ENCODE data around the gene KNCN.
A peak's percentile ranks its signal among the peaks of the same experiment; 100 is the strongest.

KNCN gene

DNA sequence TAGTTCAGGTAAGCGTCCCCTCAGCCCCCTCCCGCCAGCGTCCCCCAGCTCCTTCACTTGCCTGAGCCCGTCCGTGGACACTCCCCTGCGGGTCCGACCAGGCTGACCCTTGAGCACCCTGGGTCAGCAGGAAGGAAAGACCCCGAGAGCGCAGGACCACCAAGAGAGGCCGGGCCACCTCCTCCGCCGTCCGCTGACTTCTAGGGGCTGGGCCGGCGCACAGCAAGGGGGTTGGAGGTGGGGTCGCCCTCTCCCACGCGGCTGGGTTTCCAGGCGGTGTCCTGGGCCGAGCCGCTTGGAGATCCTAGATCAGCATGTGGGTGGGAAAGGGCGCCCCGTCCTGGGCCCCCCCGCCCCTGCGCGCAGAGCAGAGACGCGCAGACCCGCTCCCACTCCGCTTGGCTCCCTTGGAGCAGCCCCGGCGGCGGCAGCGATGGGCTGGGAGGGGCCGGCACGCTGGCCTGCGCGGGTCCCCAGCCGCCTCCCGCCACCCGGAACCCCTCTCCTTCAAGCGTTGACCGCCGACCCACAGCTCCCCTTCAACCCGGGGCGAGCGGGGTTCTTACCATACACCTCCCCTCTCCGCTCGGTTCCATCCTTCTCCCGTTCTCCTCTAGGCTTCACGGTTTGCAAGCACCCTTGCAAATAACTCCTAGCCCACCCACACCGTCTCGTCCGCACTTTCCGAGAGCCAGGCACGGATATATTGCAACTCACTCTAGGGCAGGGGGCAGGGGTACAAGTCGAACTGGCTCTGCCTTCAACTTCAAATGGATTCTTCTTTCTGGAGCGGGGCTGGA, 7.5 kb downstream of the KNCN start:
- no peak for DNase-seq (ENCODE audit: low read depth)

DNA sequence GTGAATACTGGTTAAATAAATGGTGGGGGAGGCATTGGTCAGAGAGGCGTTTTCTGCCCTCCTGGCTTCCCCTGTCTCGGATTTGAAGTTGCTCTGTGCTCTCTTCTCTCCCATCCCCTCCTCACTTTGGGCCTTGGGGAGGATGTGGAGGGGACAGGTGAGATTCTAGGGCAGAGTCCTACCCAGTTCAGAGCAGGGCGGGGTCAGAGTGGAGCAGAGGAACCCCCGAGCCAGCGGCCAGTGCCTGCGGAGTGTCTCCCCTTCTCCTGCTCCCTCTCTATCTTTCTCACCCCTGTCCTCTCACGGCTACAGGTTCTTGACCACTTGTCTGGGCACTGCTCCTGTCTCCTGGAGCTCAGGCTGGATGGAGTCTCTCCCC, 8.1 kb downstream of the KNCN start:
- no peak for DNase-seq (ENCODE audit: low read depth)

DNA sequence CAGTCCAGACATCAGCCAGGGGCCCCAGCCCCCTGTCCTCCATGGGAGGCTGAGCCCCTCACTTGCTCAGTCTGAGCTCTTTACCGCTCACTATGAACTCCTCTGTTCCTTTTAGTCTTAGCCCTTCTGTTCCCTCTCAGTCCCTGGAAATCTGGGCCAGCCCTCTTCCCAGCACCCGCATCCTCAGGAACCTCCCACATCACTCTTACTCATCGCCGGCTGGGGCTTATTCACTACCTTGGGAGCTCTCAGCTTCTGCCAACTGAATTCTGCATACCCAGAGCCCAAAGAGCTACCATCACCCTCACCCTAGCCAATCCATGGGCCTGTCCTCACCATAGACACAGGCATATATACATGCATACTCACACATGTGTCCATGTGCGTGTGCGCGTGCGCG, 11.5 kb downstream of the KNCN start:
- peak; percentile 39 for DNase-seq (ENCODE audit: low read depth)

DNA sequence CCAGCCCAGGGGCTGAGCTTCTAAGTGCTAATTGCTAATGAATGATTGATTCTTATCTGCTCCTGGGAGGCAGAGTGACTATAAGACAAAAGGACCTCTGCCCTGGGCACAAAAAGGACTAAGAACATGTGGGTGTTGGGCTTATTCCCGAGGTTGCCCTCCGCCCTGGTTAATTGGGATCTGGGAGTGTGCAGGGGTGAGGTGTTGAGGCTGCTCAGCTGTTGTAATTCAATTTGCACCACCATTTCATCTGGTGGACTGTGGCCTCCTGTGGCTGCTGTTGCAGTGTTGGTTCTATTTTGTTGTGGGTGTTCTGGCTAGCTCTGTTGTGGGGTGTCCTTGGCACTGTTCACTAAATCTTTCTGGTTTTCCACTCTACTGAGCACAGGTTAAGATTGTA, 13.3 kb downstream of the KNCN start:
- no peak for DNase-seq (ENCODE audit: low read depth)

DNA sequence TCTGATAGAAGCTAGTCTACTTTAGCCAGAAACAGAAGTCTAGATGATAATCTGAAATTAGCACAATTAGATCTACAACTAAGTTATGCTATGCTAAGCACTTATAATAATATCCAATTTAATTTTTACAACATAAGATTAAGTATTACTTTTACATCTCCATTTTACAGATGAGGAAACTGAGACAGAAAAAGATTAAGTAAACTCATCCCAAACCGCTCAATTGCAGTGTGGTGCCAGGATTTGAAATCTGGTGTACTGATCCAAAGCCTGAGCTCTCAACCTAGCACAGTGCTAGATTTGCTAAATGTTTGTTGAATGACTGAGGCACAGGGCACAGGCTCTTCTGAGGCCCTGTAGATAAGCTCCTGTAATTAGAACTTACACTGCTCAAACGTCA, 13.8 kb downstream of the KNCN start:
- no peak for DNase-seq (ENCODE audit: low read depth)

DNA sequence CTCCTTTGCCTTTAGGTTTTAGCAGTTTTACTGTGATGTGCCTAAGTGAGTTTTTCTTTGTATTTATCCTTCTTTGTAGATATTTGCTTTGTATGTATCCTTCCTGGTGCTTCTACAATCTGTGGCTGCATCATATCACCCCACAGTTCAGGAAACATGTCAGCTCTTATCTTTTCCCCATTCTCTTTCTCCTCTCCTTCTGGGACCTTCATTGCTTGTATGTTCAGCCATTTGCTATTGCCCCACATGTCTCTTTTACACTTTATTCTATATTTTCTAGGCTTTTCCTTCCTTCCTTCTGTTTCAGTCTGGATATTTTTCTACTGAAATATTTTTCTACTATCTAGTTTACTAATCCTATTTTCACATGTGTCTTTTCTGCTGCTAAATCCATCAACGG, 14.9 kb downstream of the KNCN start:
- no peak for DNase-seq (ENCODE audit: low read depth)

DNA sequence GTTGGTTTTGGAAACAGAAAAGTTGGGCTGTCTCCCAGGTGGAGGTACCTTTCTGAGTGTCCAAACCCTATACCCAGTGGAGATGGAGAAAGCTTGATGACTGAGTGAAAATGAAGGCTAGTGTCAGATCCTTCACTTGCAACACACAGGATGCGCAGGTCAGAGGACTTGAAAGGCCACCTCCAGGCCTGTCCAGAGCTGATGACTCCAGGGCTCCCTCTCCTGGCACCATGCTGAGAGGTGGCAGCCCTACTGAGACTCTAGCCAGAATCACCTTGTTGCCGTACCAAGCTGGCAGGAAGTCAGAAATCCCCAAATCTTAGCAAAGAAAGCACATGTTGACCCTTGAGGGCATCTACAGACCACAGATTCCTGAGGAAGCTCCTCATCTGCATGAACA, 16.4 kb downstream of the KNCN start:
- no peak for DNase-seq (ENCODE audit: low read depth)

DNA sequence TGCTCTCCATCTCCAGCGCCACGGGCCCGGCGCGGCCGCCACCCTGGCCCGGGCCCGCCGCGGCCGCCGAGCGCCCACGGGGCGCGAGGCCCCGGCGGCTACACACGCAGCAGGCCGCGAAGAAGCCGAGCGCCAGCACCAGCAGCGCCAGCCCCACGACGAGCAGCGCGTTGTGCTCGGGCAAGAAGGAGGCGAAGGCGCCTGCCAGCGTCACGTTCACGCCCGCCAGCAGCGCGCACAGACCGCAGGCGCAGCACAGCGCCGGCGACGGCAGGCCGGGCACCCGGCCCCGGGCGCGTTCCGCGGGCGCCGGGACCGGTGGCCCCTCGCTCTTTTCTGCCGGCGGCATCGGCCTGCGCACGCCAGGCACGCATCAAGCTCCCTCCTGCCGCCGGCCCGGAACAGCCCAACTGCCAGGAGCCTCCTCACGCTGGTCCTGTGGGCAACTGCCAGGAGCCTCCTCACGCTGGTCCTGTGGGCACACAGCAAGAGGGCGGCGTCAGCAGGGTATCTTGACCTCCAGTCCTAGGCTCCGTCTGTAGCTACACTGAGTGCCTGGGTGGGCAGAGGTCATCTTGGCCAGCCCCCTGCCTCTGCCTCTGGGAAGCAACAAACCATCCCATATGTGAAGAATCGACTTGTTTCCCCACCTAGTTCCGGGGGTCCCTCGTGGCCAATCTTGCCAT, 18.1 kb downstream of the KNCN start:
- DNase-seq (ENCODE audit: low read depth) = no peak

DNA sequence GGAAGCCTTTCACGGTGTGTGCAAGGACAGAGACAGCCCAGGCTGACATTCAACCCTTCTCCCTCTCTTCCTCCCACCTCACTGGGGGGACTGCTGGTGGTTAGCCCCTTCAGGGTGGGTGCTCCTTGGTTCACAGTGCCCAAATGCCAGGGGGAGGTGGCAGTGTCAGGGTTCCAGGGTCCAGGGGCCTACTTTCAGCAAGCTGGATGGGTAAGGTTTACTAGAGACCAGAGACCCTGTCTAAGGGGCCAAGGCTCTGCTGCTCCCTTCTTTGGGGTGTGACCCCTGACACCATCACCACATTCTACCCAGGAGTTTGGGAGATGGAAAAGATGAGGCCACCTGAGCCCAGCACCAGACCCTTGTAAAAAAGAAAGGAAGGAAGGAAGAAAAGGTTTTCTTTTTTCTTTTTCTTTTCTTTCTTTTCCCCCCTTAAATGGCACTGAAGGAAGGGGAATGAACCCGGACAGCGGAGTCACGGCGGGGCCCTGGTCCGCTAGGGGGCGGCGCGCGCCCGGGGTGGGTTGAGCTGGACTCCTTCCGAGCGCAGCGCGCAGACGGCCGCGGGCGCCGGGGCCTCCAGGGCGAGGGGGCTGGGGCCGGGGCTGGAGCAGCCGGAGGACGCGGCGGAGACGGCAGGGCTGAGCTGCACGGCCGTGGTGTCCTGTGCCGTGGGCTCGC, 18.8 kb downstream of the KNCN start:
- no peak for DNase-seq (ENCODE audit: low read depth)

DNA sequence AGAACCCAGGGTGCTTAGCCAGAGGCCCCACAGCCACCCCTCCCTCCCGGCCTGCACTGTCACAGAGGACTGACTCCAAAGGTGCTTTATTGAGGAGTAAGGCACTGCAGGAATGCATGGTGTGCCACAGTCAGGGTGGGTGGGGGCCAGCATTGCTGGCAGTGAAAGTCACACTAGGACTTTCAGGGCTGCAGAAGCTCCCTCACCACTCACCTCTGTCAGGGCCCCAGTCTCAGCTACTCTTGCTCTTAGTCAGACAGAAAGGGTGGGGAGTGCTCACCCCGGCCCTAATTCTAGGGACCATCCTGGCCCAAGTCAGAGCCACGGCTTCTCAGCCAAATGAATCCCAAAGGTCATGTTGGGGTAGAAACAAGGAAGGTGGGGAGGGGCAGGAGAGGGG, 19.4 kb downstream of the KNCN start:
- no peak for DNase-seq (ENCODE audit: low read depth)

DNA sequence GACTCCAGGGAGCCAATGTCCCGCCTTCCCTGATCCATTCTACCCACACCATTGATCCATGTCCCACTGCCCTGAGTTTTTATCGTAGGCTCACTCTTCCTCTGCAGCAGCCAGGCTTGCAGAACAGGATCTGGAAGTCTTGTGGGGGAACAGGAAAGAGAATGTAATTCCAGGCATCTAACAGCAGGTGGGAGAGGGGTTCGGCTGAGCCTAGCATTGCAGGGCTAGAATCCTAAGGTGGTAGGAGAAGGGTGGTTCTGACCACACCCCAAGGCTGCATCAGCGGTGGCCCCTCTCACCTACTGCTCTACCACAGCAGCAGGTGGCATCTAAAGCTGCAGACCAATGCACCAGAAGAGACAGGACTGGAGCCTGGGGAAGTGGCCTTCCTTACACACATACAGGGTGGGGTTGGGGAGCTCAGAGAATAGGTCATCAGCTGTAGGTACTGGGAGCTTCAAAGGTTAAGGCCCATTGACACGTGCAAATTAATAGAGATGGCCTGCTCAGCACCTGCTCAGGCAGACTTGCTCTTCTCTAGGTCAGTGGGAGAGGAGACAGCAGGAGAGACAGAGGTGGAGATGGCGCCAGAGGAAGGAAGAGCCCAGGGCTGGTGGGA, 20.5 kb downstream of the KNCN start:
- no peak for DNase-seq (ENCODE audit: low read depth)

DNA sequence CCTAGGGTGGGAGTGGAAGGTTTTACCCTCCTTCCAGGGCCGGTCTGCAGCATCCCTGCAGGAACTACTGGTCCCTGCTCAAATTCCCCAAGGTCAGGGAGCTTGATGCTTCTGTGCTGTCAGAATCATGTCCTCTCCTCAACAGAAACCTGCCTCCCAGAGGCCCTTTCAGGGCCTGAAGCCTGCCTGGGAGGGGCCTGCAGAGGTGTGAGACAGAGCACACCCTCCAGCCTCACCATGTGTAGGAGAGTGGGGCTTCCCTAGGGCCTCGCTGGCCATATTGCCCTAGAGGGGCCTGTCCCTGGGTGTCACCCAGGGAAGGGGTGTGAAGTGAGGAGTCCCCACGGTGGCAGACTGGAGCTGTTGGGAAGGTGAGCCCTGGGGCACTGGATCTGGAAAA, 21.1 kb downstream of the KNCN start:
- DNase-seq (ENCODE audit: low read depth) = no peak

DNA sequence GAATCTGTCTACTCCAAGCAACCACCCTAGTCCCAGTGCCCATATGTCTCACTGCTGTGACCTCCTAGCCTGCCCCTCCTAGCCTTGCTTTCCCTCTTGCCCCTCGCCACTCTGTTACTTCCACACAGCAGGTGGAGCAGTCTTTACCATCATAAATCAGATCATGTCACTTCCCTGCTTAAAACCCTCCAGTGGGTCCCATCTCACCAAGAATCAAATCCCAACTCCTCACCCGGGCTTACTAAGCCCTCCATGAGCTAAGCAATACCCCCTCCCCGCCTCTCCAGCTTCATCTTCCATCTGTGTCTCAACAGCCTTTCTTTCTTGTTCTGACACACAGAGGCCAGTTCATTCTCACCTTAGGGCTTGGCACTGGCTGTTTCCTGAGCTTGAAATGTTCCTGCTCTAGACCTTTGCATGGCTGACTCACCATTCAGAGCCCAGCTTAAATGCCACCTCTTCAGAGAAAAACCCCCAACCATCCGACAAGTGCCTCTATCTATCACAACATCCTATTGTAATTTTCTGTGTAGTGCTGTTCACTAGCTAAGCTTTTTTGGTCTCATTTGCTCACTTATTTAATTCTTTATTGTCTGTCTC, 22.3 kb downstream of the KNCN start:
- no peak for DNase-seq (ENCODE audit: low read depth)

DNA sequence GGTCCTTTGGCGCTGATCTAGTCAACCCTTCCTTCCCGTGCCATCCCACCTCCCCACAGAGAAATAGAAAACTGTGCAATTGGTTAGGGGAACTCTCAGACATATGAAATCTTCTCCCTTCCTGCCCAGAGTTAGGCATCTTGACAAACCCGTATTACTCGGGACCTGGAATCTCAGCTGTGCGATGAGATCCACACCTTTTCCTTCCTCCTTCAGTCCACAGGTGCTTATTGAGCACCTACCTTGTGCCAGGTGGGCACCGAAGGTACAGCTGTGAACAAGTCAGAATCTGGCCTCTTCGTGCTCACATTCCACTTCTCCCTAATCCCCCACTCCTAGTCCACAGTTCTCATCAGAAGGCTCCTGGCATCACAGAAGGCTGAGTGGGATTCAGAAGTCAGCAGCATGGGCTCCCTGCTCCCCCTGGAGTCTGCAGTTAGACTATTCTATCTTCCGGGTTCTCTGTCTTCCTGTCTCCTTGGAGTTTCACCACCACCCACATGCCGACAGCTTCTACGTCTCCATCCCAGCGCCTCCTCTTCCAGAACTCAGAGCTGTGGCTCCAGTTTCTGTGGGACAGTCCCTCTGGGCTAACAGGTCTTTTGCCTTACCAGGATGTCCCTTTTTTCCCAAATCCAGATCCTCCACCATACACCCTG, 23.0 kb downstream of the KNCN start:
- no peak for DNase-seq (ENCODE audit: low read depth)

DNA sequence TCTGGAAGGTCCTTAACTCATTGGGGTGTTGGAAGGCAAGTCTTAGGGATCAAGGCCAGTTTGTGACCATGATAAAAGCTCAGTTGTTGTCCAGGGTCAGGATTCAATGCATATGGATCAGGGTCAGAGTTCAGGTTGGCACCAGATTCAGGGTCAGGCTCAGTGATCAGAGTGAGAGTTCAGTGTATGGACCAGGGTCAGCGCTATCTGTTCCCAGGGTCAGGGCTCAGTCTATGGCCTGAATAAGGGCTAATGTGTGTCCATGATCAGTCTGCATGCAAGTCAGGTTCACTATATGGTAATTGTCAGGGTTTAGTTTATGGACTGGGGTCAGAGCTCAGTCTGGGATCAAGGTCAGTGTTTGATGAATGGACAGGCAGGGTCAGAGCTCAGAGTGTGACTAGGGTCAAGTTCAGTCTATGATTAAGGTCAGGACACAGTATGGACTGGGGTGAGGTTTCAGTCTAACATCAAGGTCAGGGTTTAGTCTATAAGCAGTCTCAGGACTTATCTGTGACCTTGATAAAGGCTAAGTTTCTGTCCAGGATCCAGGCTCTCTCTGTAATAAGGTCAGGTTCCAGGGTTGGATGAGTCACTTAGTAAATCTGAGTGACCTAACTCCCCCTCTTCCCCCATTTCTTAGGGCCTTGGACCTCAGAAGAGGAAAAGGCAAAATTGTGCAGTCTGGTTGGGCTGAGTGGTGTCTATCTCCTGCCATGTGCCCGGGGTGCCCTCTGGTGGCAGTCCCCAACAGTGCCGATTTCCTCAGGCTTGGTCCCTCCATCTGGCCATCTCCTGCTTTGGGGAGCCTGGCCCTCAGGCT, 23.8 kb downstream of the KNCN start:
- DNase-seq (ENCODE audit: low read depth) = peak; percentile 27

DNA sequence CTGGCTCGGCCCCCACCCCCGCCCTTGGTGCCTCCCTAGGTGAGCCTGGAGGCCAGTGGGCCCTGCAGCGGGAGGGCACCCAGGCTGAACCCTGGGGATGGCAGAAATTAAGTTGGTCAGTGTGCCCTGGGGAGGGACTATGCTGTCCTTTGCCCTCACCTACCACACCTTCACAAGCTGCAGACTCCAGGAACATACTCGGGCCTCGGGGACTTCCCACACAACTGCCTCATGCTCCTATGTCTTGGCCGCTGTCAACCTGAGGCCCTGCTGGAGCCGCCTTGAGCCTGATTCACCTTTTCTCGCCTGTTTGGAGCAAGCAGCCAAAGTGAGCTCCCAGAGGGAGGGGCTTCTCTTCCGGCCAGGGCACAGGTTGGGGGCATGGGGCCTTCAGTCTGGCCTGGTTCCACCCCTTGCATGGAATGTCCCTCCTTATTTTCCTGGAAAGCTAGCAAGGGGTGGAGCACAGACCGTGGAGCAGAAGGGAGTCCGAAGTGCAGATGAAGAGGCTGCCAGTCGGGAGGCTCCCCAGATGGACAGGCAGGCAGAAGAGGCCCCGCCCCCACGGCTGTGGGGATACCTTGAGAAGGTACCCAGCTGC, 24.7 kb downstream of the KNCN start:
- DNase-seq (ENCODE audit: low read depth) = no peak

DNA sequence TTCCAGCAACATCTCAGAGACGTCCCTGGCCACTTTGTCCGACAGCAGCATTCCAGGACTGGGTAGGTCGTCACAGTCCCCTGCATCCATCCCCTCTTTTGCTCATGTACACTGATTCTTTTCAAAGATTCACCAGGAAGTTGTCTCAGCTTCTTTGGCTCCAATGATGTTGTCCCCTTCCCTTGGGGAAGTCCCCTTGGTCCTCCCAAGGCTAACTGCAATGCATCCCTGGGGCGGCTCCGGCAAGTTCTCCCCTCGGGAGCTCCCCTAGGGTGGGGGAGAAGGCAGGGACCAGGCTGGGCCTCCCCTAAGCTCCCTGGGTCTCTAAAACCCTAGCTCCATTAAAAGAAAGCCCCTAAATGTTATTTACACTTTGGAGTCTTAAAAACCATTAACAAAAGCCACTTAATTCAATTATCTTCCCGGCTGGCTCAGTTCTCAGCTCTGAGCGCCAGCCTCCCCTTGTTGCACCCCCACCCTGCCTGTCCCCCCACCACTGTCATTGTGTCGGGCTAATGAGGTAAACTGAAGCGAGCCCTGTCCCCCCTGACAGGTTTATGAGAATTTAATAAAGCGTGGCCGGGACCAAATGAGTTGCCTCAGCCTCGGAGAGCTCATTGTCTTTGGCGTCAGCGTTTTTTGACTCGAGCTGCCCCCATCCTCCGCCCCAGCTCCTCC, 25.3 kb downstream of the KNCN start:
- DNase-seq (ENCODE audit: low read depth) = no peak

DNA sequence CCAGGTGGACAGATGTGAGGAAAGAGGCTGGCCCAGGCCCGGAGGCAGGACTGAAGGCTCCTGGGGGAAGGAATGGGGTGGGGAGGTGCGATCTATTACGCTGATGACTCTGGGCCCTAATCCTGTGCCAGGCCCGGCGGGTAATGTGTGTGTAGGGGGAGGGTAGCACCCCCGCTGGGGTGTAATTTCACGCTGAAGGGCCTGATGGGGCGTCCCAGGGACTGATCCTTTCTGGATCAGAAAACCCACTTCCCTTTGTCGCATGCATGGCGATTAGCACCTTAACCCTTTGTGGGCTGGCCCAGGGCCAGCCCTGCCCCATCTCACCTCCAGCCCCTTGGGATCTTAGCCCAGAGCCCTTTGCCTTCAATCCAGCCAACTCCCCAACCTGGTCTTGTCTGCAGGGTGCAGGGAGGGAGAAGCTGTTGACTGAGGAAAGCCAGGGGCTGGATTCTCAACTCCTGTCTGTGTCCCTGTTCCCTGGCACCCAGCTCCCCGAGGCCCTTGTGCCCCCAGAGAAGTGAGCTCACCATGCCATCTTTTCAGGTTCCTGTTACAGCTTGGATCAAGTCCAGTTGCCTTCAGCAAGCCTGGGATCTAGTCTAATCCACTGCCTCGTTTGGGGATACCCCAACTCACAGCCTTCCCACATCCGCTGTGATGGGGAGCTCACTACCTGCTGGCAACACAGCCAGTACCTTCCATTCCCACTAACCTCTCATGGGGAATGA, 26.0 kb downstream of the KNCN start:
- no peak for DNase-seq (ENCODE audit: low read depth)

DNA sequence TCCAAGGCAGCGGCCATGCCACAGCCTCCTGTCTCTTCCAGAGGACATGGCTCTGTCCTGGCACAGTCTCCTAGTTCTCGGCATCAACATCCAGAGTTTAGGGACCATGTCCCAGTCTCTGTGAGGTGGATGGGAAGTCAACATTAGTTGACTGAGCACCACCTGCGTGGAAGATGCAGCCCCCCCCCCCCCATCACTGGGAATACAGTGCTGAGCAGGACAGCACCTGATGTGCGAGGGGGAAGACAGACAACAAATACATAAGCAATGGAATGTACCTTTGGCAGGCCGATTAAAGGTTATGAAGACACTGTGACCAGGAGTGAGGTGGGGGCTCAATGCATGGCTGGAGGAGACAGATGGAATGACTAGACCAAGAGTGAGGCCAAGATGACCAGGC, 26.6 kb downstream of the KNCN start:
- no peak for DNase-seq (ENCODE audit: low read depth)
